ENCODE data around the gene ACO2.

- no peak for TF ChIP-seq CTCF (IDR thresholded peaks at IDR 0.05)
- TF ChIP-seq EP300 (IDR thresholded peaks at IDR 0.05): no peak
- no peak for TF ChIP-seq POLR2A (IDR thresholded peaks at IDR 0.05)
Observed at GRCh38 chr22:41528132-41528766, 59.3 kb downstream of the ACO2 start.
